CD1c-positive myeloid dendritic cell (primary cell): ENCODE results near the gene NAPSA.
A peak's percentile ranks its signal among the peaks of the same experiment; 100 is the strongest.
"Not testable (repeated sequence)": the region's sequence is repeated elsewhere in the genome, so short reads cannot be mapped to it uniquely, and the experiment has no call there.

Experiments used
- DNase-seq: peaks from one replicate; pipeline ENCODE4 v3.0.0-alpha.2; 2016; ENCODE audit errors: extremely low spot score

Gene NAPSA

DNA sequence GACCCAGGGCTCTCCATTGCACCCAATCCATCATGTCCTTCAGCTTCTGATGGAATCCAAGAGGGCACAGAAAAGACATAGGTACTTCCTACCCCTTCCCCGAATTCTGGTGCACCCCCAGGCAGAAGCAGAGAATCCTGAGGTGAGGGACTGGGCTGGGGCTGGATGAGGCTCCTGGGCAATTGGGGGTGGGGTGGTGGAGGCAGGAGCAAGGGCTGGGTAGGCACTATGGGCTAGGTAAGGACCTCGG lies 33.5 kb downstream of the NAPSA start:
- no peak for DNase-seq

DNA sequence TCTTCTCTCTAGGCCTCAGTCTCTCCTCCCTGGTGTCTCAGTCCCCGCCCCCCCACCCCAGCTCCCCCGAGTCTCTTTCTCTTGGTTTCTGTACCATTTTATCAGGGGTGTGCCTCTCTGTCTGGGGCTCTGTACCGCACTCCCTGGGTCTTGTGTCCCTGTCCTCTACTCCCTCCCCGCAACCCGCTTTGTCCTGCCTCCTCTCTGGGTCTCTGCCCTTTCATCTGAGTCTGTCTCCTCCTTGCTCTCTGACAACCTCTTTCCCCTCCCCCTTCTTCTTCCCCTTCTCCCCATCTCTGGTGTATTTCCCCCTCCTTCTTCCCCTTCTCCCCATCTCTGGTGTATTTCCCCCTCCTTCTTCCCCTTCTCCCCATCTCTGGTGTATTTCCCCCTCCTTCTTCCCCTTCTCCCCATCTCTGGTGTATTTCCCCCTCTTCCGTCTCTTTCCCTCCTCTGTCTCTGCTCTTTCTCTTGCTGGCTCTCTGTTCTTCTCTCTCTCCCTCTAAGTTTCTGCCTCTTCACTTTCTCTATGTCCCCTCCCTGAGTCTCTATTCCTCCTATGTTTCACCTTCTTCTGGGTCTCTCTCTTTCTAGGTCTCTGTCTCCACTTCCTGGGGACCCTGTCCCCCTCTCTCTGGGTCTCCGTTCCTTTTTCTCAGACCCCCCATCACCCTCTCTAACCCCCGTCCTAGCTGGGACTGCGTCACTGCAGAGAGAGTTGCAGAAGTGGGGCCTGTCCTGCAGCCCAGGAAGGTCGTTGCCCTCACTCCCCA lies 34.0 kb downstream of the NAPSA start:
- DNase-seq, result no peak

DNA sequence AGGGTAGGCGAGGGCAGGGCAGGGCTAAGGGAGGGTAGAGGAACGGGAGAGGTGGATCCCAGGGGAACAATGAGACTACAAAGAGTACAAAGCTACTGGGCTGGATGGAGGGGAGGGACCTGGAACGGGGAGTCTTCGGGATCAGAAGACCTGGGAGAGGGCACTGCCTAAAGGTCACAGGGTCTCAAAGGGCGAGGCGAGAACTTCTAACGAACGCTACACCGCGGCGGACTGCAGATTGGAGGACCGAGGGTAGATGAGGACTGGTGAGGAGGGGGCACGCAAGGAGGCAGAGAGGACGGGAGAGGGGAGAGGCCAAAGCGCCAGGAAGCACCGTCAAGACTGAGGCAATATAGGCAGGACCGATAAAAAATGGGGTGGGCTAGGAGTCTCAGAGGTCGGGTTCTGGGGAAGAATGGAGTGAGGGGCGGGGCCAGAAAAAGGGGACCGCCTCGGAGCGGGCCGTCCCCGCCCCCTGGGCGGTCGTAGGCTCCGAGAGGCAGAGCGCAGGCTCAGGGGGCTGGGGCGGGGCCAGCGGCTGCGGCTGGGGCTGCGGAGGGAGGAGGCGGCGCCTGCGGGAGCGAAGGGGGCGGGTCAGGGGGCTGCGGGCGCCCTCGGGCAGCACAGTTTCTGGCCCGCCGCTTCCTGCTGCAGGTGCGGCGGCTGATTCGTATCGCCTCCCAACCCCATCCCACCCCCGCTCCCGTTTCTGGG lies 34.9 kb downstream of the NAPSA start:
- DNase-seq, result peak; percentile 88

- DNase-seq, result not testable (repeated sequence)
Observed at GRCh38 chr19:50329926-50330294, 35.5 kb downstream of the NAPSA start.

DNA sequence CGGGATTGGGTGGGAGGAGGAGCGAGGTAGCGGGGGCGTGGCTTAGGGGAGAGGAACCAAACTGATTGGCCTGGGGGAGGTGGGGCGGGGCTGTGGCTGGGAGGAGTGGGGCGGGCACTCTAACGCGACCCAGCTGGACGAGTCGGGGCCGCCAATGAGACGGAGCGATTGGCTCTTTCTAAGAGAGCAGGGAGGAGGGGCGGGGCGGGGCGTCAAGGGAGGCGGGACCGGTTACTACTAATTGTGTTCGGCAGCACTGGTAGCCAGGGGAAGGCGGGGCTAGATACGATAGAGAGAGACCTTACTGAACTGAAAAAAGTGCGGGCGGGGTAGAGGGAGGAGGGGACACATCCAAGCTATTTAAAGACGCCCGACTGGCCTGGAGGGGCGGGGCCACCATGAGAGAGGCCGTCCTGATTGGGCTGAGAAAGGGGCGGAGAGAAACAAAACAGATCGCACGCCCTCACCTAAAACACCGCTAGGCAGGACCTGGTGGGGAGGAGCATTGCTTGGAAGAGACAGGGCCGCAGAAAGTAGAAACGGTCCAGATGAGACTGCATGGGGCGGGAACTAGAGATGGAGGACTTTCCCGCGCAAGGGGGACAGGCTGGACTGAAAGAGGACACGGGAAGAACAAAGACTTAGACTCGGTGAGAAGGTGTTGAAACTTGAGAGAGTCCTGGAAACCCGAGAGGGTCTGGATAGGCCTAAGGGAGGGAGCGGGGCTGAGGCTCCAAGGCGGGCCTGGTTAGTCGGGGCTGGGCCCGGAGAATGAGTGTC lies 36.1 kb downstream of the NAPSA start, which contains the start of gene KCNC3:
Gene KCNC3, minus strand, starts transcription at position 232 of the 780 bp plus-strand sequence. CDS start 295 bp downstream, outside the sequence.
- DNase-seq, result peak; percentile 98

- no peak for DNase-seq
Observed at GRCh38 chr19:50328873-50329145, 36.6 kb downstream of the NAPSA start.

GRCh38 chr19:50328224-50328872 lies 37.1 kb downstream of the NAPSA start:
- DNase-seq, result peak; percentile 81

- no peak for DNase-seq
Observed at GRCh38 chr19:50327461-50328223, 37.8 kb downstream of the NAPSA start.

- DNase-seq, result no peak
Observed at GRCh38 chr19:50327013-50327412, 38.4 kb downstream of the NAPSA start.

DNA sequence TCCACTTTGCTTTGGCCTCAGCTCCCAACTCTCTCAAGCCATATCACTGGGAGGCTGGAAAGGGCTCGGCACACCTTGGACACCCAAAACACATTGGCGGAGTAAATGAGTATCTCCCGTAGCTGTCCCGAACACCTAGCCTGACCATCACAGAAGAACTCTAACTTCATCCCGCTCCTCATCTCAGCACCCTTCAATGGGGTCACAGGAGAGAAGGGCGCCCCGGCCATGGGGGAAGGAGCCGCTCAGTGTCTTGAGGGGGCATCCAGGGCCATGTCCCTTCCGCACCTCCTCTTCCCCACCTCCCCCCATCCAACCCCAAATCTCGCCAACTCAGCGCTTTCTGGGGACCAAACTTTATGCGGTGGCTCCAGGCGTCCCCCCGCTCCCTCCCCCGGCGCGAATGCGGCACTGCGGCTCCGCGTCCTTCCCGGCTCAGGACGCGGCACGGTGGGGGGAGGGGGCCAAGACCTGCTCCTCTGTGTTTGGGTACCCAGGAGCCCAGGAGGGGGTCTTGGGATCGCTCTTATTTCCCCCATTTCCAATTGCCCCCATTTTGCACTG lies 39.3 kb downstream of the NAPSA start:
- DNase-seq, result no peak

DNA sequence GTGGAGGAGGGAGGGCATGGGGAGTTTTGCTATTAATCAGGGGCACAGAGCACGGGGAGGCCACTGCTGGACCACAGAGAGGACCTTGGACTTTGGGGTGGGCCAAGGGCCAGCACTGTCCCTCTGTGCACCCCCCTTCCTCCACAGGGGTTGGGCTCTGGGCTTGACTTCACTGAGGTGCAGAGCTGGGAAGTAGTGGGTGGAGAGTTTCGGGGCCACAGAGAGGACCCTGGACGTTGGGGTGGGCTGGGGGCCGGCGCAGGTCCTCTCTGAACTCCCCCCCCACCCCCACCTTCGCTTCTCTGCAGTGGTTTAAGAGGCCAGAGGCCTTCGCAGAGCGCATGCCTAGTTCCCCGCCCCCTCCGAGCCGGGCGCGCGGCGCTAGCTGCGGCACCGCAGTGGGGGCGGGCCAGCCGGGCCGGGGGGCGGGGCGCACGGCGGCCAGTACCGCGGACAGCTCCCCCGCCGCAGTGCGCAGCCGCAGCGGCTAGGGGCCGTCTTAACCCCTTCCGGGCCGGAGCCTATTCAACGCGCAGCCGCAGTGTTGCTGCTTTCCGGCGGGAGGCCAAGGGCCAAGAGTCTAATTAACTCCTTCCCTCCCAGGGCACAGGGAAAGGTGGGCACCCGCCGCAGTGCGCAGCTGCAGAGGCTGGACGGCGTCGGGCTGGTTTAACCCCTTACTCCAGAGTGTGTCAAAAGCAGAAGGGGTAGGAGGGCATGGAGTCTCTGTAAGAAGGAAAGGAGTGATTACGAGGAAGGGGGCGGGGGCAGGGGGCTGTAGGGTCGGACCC lies 39.9 kb downstream of the NAPSA start:
- DNase-seq, result peak; percentile 88

DNA sequence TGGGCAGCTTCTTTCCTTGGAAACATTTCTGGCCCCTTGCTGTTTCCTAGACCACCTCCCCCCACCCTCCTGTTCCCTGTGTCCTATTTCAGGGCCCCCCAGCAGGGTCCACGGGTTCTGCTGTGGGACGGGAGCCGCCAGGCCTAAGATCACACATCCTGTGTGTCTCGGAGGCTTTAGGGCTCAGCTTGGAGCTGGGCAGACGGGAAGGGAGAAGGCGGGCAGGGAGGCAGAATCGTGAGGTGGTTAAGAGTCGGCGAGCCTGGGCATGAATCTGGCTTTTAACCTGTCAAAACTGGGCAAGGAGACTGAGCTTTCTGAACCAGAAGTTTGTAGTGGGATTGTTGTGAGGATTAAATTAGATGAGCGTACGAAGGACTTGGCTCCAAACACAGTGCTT lies 41.1 kb downstream of the NAPSA start:
- no peak for DNase-seq

DNA sequence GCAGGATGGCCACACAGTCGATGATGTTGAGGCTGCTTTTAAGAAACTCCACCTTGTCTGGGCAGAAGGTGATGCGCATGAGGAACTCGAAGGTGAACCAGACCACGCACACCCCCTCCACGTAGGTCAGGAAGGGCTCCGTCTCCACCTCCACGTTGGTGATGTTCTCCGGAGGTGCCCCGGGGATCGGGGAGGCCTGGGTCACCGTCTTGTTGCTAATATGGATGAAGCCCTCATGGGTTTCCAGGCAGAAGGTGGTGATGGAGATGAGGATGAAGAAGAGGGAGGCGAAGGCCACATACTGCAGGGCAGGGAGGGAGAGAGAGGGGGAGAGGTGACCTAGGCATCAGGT lies 41.7 kb downstream of the NAPSA start:
- no peak for DNase-seq

DNA sequence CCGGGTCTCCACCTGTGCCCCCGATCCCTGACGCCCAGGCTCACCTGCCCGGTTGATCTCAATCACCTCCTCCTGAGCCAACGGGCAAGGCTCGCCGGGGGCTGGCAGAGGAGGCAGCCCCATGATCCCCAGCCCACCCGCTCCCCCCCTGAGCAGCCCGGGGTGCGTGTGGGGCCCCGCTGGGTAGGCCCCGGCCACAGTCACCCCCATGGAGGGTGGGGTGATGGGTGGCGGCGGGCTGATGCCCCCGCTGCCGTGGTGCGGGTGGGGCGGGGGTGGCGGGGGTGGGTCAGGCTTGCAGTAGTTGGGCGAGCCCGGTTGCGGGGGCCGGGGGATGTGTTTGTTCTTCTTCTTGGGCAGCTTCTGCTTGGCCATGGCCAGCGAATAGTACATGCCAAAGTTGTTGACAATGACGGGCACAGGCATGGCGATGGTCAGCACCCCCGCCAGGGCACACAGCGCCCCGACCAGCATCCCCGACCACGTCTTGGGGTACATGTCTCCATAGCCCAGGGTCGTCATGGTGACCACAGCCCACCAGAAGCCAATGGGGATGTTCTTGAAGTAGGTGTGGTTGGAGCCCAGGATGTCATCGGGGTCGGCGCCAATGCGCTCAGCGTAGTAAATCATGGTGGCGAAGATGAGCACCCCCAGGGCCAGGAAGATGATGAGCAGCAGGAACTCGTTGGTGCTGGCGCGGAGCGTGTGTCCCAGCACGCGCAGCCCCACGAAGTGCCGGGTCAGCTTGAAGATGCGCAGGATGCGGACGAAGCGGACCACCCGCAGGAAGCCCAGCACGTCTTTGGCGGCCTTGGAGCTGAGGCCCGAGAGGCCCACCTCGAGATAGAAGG lies 42.3 kb downstream of the NAPSA start:
- no peak for DNase-seq

DNA sequence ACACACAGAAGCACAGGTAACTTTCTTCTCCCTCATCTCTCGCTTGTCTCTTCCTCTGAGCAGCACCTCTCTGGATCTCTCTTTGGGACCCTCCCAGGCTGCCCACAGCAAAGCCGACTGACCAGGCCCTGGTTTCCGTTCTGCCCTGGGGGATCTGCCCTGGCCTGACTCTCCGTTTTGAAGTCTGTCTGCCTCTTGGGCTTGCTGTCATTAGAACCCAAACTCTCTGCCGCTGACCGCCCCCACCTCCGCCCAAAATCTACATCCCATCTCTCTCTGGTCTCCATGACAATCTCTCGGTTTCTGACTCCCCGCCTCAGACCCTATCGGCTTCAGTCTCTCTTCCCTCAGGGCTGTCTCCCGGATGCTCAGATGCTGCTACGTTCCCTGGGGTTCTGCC lies 43.2 kb downstream of the NAPSA start:
- DNase-seq, result no peak

GRCh38 chr19:50321831-50322230 lies 43.6 kb downstream of the NAPSA start:
- no peak for DNase-seq

DNA sequence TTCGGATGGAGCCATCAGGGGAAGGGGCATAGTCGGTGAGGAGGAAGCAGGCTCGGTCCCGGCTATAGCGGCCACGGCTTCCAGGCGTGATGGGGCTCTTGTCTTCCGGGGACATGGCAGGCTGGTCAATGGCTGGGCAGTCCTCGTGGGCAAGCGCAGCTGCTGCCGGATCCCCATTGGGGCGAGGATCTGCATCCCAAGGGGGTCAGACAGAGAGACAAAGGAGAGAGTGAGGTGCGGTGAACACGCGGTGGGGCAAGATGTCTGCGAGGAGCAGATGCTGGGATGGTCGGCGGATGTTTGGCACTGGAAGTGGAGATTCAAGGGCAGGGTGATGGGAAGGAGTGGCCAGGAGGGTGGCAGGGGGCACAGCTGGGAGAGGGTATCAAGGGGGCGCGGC lies 44.8 kb downstream of the NAPSA start:
- no peak for DNase-seq

DNA sequence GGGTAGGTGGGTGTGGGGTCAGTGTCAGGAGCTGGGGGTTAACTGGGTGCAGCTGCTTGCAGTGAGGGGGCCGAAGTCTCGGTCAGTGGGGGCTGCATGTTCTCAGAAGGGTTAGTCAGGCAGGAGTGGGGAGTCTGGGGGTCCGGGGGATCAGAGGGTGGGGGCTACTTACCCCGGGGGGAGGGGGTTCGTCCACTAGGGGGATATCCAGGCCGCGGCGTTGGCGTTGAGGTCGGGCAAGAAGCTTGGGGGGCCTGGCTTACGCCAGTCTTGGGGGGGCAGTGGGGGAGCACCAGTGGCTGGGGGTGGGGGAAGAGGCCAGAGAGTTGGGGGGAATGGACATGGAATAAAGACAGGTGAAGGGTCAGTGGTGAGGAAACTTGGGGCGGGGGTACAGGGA lies 45.4 kb downstream of the NAPSA start:
- no peak for DNase-seq

- no peak for DNase-seq
Observed at GRCh38 chr19:50319156-50319555, 46.3 kb downstream of the NAPSA start.

- no peak for DNase-seq
Observed at GRCh38 chr19:50318438-50318837, 47.0 kb downstream of the NAPSA start.
